ENCODE data around the gene EVA1A. TPM values are rescaled to one million over a fixed set of nuclear protein-coding genes. Genes with fewer than 3 reads are reported as not detected.

The EVA1A gene
- total RNA-seq, 1 experiment from 2014 or later, result 0.21 TPM

DNA sequence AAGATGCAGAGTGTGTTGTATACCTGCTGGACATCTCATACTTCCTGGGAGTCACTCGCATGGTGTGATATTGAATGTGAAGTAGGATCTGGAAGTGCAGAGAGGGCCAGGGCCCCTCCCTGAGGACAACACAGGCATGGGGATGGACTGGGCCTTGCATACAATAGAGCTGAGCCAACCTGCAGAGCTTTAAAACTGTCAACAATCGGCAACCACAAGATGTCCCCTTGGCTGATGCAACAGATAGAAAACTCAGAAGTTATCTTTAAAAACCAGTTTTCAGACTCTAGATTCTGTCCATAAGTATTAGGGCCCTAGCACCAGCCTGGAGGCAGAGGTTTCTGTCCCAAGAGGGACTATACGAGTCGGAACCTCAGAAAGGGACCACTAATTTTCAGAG, 19.7 kb downstream of the EVA1A start:
- DNase-seq (ENCODE audit: low read depth, low spot score), result no peak
- no peak for ATAC-seq
- BruUV-seq (replicated peaks), result no TSS peak
- Histone ChIP-seq H3K4me1 (ENCODE audit: control insufficient read depth, insufficient read depth, low read length) (no peaks in the 10 kb centered on the region), H3K27me3 (ENCODE audit: control insufficient read depth, insufficient read depth, low read length) (no peaks in the 10 kb centered on the region; the same call in 1 of the 2 replicates), H3K4me3 (ENCODE audit: low read depth in 2 of 2, low read length in 2 of 2) (no peak overlapping the region), H3K36me3 (ENCODE audit: control insufficient read depth, insufficient read depth, low read length) (no peaks in the 10 kb centered on the region), H3K9me3 (ENCODE audit: control insufficient read depth, insufficient read depth, low read depth, low read length) (no peaks in the 10 kb centered on the region), H3K27ac (ENCODE audit: low read length) (no peak overlapping the region)
- POLR2A ChIA-PET, result no interaction called here
- CTCF ChIA-PET, result no interaction called here
- intact Hi-C loops (cut with micrococcal nuclease; ENCODE audit: unreplicated experiment), result no loop called here
- TF ChIP-seq, protein P1, sequence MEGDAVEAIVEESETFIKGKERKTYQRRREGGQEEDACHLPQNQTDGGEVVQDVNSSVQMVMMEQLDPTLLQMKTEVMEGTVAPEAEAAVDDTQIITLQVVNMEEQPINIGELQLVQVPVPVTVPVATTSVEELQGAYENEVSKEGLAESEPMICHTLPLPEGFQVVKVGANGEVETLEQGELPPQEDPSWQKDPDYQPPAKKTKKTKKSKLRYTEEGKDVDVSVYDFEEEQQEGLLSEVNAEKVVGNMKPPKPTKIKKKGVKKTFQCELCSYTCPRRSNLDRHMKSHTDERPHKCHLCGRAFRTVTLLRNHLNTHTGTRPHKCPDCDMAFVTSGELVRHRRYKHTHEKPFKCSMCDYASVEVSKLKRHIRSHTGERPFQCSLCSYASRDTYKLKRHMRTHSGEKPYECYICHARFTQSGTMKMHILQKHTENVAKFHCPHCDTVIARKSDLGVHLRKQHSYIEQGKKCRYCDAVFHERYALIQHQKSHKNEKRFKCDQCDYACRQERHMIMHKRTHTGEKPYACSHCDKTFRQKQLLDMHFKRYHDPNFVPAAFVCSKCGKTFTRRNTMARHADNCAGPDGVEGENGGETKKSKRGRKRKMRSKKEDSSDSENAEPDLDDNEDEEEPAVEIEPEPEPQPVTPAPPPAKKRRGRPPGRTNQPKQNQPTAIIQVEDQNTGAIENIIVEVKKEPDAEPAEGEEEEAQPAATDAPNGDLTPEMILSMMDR (IDR thresholded peaks at IDR 0.05), result no peak
- TF ChIP-seq, protein P2, sequence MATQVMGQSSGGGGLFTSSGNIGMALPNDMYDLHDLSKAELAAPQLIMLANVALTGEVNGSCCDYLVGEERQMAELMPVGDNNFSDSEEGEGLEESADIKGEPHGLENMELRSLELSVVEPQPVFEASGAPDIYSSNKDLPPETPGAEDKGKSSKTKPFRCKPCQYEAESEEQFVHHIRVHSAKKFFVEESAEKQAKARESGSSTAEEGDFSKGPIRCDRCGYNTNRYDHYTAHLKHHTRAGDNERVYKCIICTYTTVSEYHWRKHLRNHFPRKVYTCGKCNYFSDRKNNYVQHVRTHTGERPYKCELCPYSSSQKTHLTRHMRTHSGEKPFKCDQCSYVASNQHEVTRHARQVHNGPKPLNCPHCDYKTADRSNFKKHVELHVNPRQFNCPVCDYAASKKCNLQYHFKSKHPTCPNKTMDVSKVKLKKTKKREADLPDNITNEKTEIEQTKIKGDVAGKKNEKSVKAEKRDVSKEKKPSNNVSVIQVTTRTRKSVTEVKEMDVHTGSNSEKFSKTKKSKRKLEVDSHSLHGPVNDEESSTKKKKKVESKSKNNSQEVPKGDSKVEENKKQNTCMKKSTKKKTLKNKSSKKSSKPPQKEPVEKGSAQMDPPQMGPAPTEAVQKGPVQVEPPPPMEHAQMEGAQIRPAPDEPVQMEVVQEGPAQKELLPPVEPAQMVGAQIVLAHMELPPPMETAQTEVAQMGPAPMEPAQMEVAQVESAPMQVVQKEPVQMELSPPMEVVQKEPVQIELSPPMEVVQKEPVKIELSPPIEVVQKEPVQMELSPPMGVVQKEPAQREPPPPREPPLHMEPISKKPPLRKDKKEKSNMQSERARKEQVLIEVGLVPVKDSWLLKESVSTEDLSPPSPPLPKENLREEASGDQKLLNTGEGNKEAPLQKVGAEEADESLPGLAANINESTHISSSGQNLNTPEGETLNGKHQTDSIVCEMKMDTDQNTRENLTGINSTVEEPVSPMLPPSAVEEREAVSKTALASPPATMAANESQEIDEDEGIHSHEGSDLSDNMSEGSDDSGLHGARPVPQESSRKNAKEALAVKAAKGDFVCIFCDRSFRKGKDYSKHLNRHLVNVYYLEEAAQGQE (IDR thresholded peaks at IDR 0.05; ENCODE audit: insufficient read depth in 1 of 2, low read depth in 2 of 2, low read length in 1 of 2), result no peak
- TF ChIP-seq TCF7L2 (IDR thresholded peaks at IDR 0.05; ENCODE audit: low read depth, low read length) (no peak), SIN3A (IDR thresholded peaks at IDR 0.05; ENCODE audit: borderline replicate concordance, insufficient read depth, low read depth, low read length) (no peak), POLR2AphosphoS5 (IDR thresholded peaks at IDR 0.05; ENCODE audit: low read depth, low read length) (no peak)
- in situ Hi-C loops (cut with HindIII; ENCODE audit: low pct_unique_long_range_greater_than_20kb, low sequenced_read_pairs), result no loop called here

DNA sequence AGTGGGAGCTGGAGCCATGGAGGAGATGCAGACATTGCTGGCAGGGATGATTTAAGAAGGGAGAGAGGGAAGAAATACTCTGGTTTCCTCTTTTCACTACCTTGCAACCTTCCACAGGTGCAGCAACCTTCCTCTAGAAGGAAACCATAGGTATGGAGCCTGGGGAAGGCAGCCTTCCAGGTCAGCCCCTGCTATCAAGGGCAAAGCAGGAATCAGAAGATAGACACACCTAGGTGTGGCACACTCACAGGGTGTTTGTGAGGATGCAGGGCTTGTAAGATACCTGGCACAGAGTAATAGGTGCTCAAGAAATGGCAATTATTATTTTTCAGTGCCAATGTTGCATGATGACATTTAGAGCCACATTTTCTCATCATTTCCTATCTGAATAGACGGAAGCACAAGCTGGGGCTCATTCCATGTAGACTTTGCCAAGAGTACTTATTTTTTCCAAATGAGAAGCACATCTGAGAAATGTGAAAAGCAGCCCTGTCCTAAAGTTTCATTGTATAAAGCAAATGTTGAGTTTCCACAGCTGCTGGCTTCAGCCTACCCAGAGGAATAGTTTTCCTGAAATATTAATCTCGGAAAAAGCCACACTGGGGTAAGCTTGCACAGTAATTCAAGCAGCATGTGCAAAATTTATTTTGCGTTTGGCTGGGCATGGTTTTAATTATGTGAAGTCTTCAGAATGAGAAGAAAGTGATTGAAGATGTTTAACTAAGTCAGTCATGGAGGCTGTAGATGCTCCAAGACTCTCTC, 20.6 kb downstream of the EVA1A start:
- DNase-seq (ENCODE audit: low read depth, low spot score) (no peak), ATAC-seq (no peak)
- in situ Hi-C loops (cut with HindIII; ENCODE audit: low pct_unique_long_range_greater_than_20kb, low sequenced_read_pairs), result no loop called here
- TF ChIP-seq POLR2AphosphoS5 (IDR thresholded peaks at IDR 0.05; ENCODE audit: low read depth, low read length), result no peak
- no peak for TF ChIP-seq SIN3A (IDR thresholded peaks at IDR 0.05; ENCODE audit: borderline replicate concordance, insufficient read depth, low read depth, low read length)
- TF ChIP-seq TCF7L2 (IDR thresholded peaks at IDR 0.05; ENCODE audit: low read depth, low read length), result no peak
- TF ChIP-seq, protein P2 (IDR thresholded peaks at IDR 0.05; ENCODE audit: insufficient read depth in 1 of 2, low read depth in 2 of 2, low read length in 1 of 2), result no peak
- H3K36me3 ChIP-seq (ENCODE audit: control insufficient read depth, insufficient read depth, low read length), result no peaks in the 10 kb centered on the region
- no peaks in the 10 kb centered on the region; the same call in 1 of the 2 replicates for H3K27me3 ChIP-seq (ENCODE audit: control insufficient read depth, insufficient read depth, low read length)
- BruUV-seq (replicated peaks), result no TSS peak
- POLR2A ChIA-PET, result no interaction called here
- no peak overlapping the region for H3K27ac ChIP-seq (ENCODE audit: low read length)
- no peak overlapping the region for H3K4me3 ChIP-seq (ENCODE audit: low read depth in 2 of 2, low read length in 2 of 2)
- H3K4me1 ChIP-seq (ENCODE audit: control insufficient read depth, insufficient read depth, low read length), result no peaks in the 10 kb centered on the region
- CTCF ChIA-PET, result no interaction called here
- H3K9me3 ChIP-seq (ENCODE audit: control insufficient read depth, insufficient read depth, low read depth, low read length), result no peaks in the 10 kb centered on the region
- intact Hi-C loops (cut with micrococcal nuclease; ENCODE audit: unreplicated experiment), result no loop called here

All from Panc1 (cell line).